KBM-7 (cell line): ENCODE results near the gene SYTL4.

Source experiments
- DNase-seq: peaks from one replicate; pipeline ENCODE4 v3.0.0-alpha.2; 2015
- in situ Hi-C: fragments of 300-500 bp; cut with MboI; formaldehyde crosslinking; loops from 2 replicates; pipeline ENCODE4 v1.14.3; 2020; ENCODE audit warnings: low sequenced_read_pairs, low pct_unique_long_range_greater_than_20kb, mixed read lengths

The SYTL4 gene

GRCh38 chrX:100654261-100654660, 77.7 kb downstream of the SYTL4 start:
- in situ Hi-C loops, result no loop called here
- DNase-seq, result peak; percentile 14

- in situ Hi-C loops, result no loop called here
- no peak for DNase-seq
Observed at GRCh38 chrX:100652266-100652665, 79.7 kb downstream of the SYTL4 start.

- in situ Hi-C loops, result no loop called here
- no peak for DNase-seq
Observed at GRCh38 chrX:100650841-100651240, 81.1 kb downstream of the SYTL4 start.

- DNase-seq, result no peak
- in situ Hi-C loops, result no loop called here
Observed at GRCh38 chrX:100649550-100650356, 82.2 kb downstream of the SYTL4 start.

- in situ Hi-C loops, result no loop called here
- no peak for DNase-seq
Observed at GRCh38 chrX:100648458-100649417, 83.2 kb downstream of the SYTL4 start.

GRCh38 chrX:100647739-100648138, 84.2 kb downstream of the SYTL4 start:
- in situ Hi-C loops, result no loop called here
- no peak for DNase-seq

GRCh38 chrX:100647095-100647494, 84.8 kb downstream of the SYTL4 start:
- DNase-seq, result no peak

GRCh38 chrX:100645106-100645505, 86.8 kb downstream of the SYTL4 start:
- no peak for DNase-seq
- in situ Hi-C loops, result no loop called here

More at GRCh38 chrX:100647095-100647494, 84.8 kb downstream of the SYTL4 start:
- in situ Hi-C loops, result no loop called here

- DNase-seq, result peak; percentile 11
- in situ Hi-C loops, result no loop called here
Observed at GRCh38 chrX:100643956-100644860, 87.7 kb downstream of the SYTL4 start, which contains the start of gene SRPX2. TSS of gene SRPX2 (plus strand) at chrX:100644199. CDS start at chrX:100646323, 2,124 bp downstream.

GRCh38 chrX:100643212-100643611, 88.7 kb downstream of the SYTL4 start:
- in situ Hi-C loops, result no loop called here

GRCh38 chrX:100642290-100642689, 89.6 kb downstream of the SYTL4 start:
- in situ Hi-C loops, result no loop called here
- no peak for DNase-seq

More at GRCh38 chrX:100643212-100643611, 88.7 kb downstream of the SYTL4 start:
- no peak for DNase-seq

- in situ Hi-C loops, result no loop called here
- no peak for DNase-seq
Observed at GRCh38 chrX:100636321-100636991, 95.5 kb downstream of the SYTL4 start, which contains the start of gene TSPAN6. TSS of gene TSPAN6 (minus strand) at chrX:100636806. CDS start at chrX:100636694, 112 bp downstream.

GRCh38 chrX:100635989-100636320, 96.0 kb downstream of the SYTL4 start:
- no peak for DNase-seq
- in situ Hi-C loops, result no loop called here

- in situ Hi-C loops, result no loop called here
- DNase-seq, result no peak
Observed at GRCh38 chrX:100635040-100635439, 96.9 kb downstream of the SYTL4 start.

GRCh38 chrX:100625985-100626491, 105.9 kb downstream of the SYTL4 start:
- in situ Hi-C loops, result no loop called here
- DNase-seq, result peak; percentile 81
